Lower leg skin (tissue), 4 donors: ENCODE data around the gene WIZ. TPM values are rescaled to one million over a fixed set of nuclear protein-coding genes. Genes with fewer than 3 reads are reported as not detected.

ENCODE experiments used
- DNase-seq, 2 donors: peaks; one replicate each; pipeline ENCODE4 v3.0.0-alpha.2; 2019; ENCODE audit warnings: low spot score in 2 of 2
- H3K4me3 ChIP-seq: fragments of 200-600 bp; sonication (generic); 2 replicates; pipeline ENCODE4 v1.5.1; 2017; ENCODE audit warnings: mild to moderate bottlenecking, low read depth; ENCODE audit not compliant: poor library complexity, severe bottlenecking
- CTCF ChIP-seq, 3 donors: fragments of 450-650 bp; IDR thresholded peaks; one replicate each; pipeline ENCODE4 v1.5.1; 2016; ENCODE audit warnings: antibody characterized with exemption in 3 of 3, mild to moderate bottlenecking in 3 of 3, moderate library complexity in 2 of 3
- POLR2A ChIP-seq, 2 donors: fragments of 450-650 bp; IDR thresholded peaks; one replicate each; pipeline ENCODE4 v1.6.1; 2016 to 2017; ENCODE audit warnings: antibody characterized with exemption in 2 of 2, mild to moderate bottlenecking in 1 of 2, moderate library complexity in 1 of 2
- WGBS, 2 donors: methylation state at CpG; one replicate each; pipeline ENCODE4 v1.1.5; 2018; 5-methylcytosine and 5-hydroxymethylcytosine counted together
- intact Hi-C: fragments of 100-400 bp; cut with DNase I; formaldehyde crosslinking; loops from one replicate; pipeline ENCODE4 v1.15.0; 2023; ENCODE audit warnings: low total_unique reads
- total RNA-seq, 4 donors: library from RNA; depleted of rRNA; stranded (reverse); fragments of >200 nt; gene quantifications; one replicate each; pipeline ENCODE4 v1.1.0, GENCODE V29; 2016

Gene WIZ
- total RNA-seq, 4 donors from 2014 or later, result 28.4 to 52.9 (median 43.8) TPM

GRCh38 chr19:15421721-15422260, 28.0 kb downstream of the WIZ start:
- DNase-seq, result no peak
- WGBS, 2 donors, result 65 to 66% methylated on average over 15 of the region's 15 CpGs
- intact Hi-C loops, result no loop called here
- TF ChIP-seq POLR2A (IDR thresholded peaks at IDR 0.05) (no peak), CTCF (IDR thresholded peaks at IDR 0.05) (no peak)
- no peak overlapping the region for H3K4me3 ChIP-seq

DNA sequence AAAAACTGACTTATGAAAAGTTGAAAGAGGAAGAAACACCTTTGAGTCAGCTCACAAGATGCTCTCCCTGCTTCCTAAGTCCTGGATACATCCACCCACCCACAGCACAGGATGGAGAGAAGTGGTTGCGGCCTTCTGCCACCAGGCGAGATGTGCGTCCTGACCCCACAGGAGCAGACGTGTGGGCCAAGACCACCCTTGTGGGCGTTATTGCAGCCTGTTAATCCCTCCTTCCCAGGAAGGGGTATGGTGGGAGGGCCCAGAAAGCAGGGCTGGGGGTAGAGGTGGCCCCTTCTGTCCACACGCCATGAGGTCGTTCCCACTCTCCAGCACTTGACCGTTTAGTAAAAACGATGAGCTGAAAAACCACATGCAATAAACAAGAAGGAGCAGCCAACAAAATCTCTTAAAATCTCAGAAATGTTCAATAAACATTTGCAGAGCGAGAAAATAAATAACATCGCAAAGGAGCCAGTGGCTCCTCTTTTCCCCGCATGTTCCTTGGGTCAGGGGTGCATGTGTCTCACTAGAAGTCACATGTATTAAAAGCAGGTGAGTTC, 28.5 kb downstream of the WIZ start:
- H3K4me3 ChIP-seq, result no peak overlapping the region
- intact Hi-C loops, result no loop called here
- WGBS, 2 donors, result 76 to 78% methylated on average over 12 of the region's 12 CpGs
- no peak for DNase-seq
- TF ChIP-seq CTCF (IDR thresholded peaks at IDR 0.05) (no peak), POLR2A (IDR thresholded peaks at IDR 0.05) (no peak)

GRCh38 chr19:15419413-15420025, 30.2 kb downstream of the WIZ start:
- H3K4me3 ChIP-seq, result no peak overlapping the region
- 12 to 15% methylated on average over 16 of the region's 16 CpGs for WGBS, 2 donors
- intact Hi-C loops, result no loop called here
- no peak for DNase-seq
- no peak for TF ChIP-seq CTCF (IDR thresholded peaks at IDR 0.05)
- no peak for TF ChIP-seq POLR2A (IDR thresholded peaks at IDR 0.05)

DNA sequence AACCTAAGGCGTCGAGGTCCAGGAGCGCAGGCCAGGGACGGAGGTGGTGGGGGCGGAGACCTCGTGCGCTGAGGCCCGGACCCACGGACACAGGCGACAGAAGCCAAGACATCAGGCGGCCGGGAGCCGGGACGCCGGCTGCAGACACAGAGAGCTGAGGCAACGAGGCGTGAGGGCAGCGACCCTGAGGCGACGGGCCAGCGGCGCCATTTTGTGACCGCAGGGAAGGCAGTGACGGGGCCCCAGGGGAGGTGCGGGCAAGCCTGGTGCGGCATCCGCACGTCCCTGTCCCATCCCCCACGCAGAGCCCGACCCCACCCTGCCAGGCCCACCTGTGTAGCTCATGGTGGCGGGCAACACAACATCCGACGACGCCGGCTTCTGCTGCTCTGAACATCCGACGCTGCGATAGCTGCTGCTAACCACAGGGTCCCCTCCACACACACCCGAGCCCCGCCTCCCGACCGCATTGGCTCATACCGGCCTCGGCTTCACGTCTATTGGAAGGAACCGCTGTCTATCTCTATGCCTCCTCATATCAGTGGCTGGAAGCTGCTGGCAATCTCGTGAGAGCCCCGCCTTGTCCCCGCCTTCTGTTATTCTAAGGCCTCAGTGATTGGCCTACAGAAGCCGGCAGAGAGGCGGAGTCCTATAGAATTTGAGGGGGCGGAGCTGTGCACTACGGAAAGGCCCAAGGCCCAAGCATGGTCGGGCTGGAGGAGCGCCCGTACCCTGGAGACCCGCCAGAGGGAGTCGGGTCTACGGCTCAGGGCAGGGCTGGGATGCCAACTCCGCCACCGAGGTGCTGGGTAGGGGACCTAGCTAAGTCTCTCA, 31.0 kb downstream of the WIZ start, which contains the start of gene AKAP8L:
AKAP8L (minus strand) TSS at position 410 of the 834 bp plus-strand sequence; CDS start at position 345, 65 bp downstream.
- intact Hi-C loops, result no loop called here
- H3K4me3 ChIP-seq, result peak within 1 kb of the TSS; percentile 49
- TF ChIP-seq CTCF (IDR thresholded peaks at IDR 0.05) (peak in 1 of 3 donors; percentile 42), POLR2A (IDR thresholded peaks at IDR 0.05) (no peak)
- 0 to 1% methylated on average over 45 to 60 of the region's 61 CpGs for WGBS, 2 donors
- peak; percentile 100 for DNase-seq

- intact Hi-C loops, result no loop called here
- DNase-seq, result no peak
- 0 to 1% methylated on average over 16 of the region's 16 CpGs for WGBS, 2 donors
- H3K4me3 ChIP-seq, result peak overlapping the region; percentile 49
- TF ChIP-seq POLR2A (IDR thresholded peaks at IDR 0.05) (no peak), CTCF (IDR thresholded peaks at IDR 0.05) (no peak)
Observed at GRCh38 chr19:15418231-15418578, 31.6 kb downstream of the WIZ start.
